GM19438 (cell line): ENCODE data around the gene BNC2.

ENCODE experiments used
- ATAC-seq: cut with Tn5 transposase; IDR thresholded peaks from one replicate; pipeline ENCODE4 v1.9.1; 2021; ENCODE audit warnings: low read depth; ENCODE audit not compliant: unreplicated experiment

BNC2 gene

GRCh38 chr9:16817002-16817401 is 53.5 kb downstream of the BNC2 start:
- ATAC-seq, result no peak

- ATAC-seq, result no peak
Measured at GRCh38 chr9:16816011-16816410, 54.5 kb downstream of the BNC2 start.

- ATAC-seq, result no peak
Measured at GRCh38 chr9:16815079-16815478, 55.4 kb downstream of the BNC2 start.

DNA sequence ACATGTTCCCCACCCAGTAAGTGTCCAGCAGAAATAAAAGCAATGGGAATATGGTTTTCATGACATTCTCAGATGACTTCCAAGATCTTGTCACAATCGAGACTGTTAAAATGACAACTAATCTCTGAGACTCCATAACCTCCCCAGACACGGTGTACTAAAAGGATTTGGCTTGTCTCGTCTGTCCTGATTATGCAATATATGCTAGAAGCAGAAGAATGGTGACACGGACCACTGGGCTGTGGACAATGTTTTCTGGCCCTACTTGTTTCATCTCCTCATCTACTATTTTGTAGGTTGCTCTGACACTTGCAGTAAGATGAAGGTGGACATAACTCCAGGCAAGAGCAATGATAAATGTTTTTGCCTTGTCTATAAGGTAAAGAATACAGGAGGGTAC is 56.6 kb downstream of the BNC2 start:
- no peak for ATAC-seq

- no peak for ATAC-seq
Measured at GRCh38 chr9:16811987-16812685, 58.3 kb downstream of the BNC2 start.

GRCh38 chr9:16809912-16810610 is 60.4 kb downstream of the BNC2 start:
- no peak for ATAC-seq

GRCh38 chr9:16806674-16807073 is 63.8 kb downstream of the BNC2 start:
- no peak for ATAC-seq

GRCh38 chr9:16803648-16804047 is 66.8 kb downstream of the BNC2 start:
- ATAC-seq, result no peak

GRCh38 chr9:16801871-16802466 is 68.5 kb downstream of the BNC2 start:
- ATAC-seq, result no peak

DNA sequence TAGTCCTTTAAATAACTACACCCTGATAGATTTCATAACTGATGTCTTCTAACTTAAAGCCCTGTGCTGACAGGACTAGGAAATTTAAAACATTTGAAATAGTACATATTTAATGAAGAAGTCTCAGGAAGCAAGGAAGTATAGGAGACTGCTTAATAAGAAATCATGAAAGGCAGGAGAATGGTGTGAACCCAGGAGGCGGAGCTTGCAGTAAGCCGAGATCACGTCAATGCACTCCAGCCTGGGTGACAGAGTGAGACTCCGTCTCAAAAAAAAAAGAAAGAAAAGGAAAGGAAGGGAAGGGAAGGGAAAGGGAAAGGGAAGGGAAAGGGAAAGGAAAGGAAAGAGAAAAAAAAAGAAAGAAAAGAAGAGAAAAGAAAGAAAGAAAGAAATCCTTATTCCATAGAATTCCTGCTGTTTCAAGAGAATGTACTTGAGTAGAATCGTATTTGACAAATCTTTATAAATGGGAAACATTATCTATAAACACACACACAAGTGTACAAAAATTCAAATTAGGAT is 74.1 kb downstream of the BNC2 start:
- no peak for ATAC-seq

DNA sequence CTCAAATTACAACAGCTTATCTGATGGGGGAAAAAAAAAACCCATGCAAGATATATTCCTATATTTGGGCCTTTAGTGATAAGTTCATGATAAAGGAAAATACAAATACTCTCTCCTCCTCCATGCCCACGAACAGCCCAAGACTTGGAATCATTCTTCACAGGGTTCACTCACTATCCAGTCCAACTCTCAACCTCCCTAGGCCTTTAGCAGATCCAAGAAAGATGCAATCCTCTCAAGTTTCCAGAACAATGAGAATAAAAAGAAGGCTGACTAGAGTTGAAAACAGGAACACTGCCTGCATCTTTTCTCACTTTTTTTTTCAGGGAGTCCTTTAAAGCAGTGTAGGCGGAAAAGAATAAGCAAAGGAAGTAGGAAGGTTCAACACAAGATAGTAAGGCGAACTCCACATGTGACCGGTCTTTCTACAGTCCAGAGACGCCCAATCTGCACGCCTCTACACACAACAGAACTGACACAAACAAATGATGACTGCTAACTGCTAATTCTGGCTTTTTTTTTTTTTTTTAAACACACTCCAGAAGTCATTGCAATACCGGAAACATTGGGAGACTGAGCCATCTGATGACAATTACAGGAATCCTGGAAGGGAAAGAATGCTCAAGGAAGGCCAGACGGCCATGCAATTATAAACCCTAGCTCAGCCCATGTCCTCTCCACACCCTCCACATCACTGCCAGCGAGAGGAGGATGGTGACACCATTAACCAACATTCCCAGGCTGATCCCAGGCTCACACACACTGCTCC is 75.4 kb downstream of the BNC2 start:
- ATAC-seq, result no peak

DNA sequence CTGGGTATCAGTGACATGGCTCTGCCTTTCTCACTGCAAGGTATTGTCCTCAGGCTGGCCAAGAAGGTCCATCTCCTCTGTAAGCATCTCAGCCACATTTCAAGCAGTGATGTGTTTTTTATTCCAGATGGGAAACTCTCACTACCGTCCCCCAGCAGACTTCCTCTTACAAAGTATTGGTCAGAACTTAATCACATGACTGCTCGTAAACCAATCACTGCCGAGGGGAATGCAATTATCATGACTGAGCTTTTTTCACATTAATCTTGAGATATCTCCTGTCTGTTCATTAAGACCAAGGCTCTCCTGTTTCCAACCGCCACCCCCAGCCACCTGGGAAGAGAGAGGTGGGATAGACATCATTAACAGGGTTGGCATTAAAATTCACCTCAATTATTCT is 76.4 kb downstream of the BNC2 start:
- no peak for ATAC-seq

- no peak for ATAC-seq
Measured at GRCh38 chr9:16787724-16788123, 82.7 kb downstream of the BNC2 start.

DNA sequence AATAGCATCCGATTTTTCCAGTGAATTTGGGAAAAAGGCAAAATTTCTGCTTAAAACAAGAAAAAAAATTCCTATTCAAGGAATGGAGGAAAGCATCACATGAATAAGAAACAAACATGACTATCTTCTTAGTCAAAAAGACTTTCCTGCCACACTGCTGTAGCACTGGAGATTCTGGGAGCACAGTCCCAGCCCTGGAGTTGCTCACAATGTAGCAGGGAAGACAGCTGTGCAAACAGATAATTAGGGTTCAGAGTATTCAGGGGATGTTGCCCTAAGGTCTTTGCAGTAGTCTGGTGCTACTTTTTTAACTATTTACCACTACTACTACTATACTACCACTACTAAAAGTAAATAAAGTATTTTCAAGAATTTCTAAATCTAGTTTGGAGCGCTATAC is 86.5 kb downstream of the BNC2 start:
- ATAC-seq, result no peak

DNA sequence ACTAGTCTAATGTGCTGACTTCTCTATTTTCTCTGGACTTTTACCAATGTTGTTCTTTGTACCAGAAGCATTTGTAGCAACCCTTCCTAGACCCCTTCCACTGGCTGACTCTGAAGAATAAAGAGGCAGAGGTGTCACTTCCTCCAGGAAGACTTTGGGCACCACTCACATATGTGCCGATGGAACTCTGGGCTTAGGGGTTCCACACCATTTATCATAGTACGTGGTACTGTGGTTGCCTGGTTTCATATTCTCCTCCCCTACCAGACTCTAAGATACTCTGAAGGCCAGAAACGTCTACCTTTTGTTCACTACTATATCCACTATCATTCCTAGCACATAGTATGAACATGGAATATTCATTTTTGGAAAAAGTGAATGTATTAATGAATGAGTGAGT is 88.0 kb downstream of the BNC2 start:
- ATAC-seq, result no peak

- ATAC-seq, result no peak
Measured at GRCh38 chr9:16775330-16775729, 95.1 kb downstream of the BNC2 start.

DNA sequence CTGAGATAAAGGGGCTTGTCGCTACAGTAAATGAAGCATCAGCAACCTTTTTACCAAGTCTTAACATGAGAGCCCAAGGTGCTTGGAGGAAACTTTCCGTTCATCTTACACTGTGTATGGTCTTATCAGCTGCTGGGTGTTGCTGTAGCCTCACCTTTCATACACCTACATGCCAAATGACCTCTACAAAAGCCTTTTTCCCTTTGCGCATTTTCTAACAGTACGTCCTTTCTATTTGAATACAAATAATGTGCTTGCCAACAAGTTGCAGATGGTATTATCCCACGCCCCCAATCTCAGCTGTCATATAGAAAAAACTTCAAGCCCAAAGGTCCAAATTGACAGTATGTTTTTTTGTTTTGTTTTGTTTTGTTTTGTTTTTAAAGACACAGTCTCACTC is 96.9 kb downstream of the BNC2 start:
- no peak for ATAC-seq

DNA sequence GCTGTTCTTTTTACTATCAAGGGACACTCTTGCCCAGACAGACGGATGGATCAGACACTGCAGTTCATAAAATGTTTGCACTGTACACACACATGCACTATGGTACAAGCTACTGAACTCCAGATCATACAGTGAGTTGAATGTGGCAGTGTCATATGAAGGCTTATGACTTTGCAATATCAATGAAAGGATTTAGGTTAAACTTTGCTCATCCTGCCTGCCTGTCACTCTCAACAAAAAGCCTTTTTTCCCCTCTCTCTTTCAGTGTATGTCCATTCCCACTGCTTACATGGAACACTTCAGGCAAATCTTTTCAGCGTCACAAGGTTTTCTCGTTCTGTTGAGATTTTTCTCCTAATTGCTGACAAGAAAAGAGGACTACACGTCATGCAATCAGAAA is 97.4 kb downstream of the BNC2 start:
- ATAC-seq, result no peak

DNA sequence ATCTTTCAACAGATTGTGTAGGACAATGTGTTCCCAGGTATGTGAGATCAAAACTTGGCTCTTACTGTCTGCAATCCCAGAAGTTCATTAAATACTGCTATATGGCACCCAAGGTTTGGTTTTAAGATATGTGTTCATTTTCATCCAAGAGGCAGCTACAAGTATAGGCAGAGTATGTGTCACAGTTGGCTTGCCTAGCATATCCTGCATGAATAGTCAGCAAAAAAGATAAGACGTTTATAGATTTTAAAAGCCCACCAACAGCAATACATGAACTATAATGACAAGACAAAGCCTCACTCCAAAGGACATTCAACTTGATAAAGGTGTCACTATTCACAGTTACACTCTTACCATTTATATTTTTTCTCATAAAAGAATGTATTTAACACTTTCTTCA is 99.1 kb downstream of the BNC2 start:
- no peak for ATAC-seq

GRCh38 chr9:16769291-16769690 is 101.2 kb downstream of the BNC2 start:
- ATAC-seq, result no peak

DNA sequence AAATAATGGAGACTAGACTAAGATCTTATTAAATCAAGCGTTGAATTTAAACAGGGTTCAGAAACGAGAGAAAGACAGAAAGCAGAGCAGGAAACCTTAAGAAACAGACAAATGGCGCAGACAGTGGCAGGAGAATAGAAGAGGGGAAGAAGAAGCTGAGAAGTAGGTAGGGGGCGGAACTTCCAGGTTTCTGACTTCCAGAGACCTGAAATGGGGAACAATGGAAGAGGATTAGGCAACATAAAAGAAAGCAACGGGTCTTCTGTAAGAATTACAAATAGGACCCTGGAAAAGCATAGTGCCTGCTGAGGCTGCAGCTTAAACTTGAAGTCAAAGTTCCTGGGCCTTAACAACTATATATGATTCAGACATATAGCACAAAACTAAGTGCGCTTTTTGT is 101.7 kb downstream of the BNC2 start:
- no peak for ATAC-seq
